HepG2 (cell line): Measurements from ENCODE around the gene GTF2H3. TPM values are rescaled to one million over a fixed set of nuclear protein-coding genes. Genes with fewer than 3 reads are reported as not detected.

Source experiments
- HDAC2 ChIP-seq: sonication (generic); formaldehyde crosslinking; IDR thresholded peaks from 2 replicates; pipeline ENCODE4 v1.4.0; 2020; ENCODE audit warnings: missing genetic modification reagents
- KAT8 ChIP-seq: IDR thresholded peaks from 2 replicates; pipeline ENCODE4 v1.6.1; 2016; ENCODE audit warnings: missing genetic modification reagents, missing compliant biosample characterization
- KLF9 ChIP-seq: IDR thresholded peaks from 2 replicates; pipeline ENCODE4 v1.6.1; 2016; ENCODE audit warnings: low read depth
- NRL ChIP-seq: sonication (generic); formaldehyde crosslinking; IDR thresholded peaks from 2 replicates; pipeline ENCODE4 v1.5.0; 2020; ENCODE audit warnings: missing genetic modification reagents, mild to moderate bottlenecking, moderate library complexity, borderline replicate concordance
- SAP130 ChIP-seq: IDR thresholded peaks from 2 replicates; pipeline ENCODE4 v1.6.1; 2016; ENCODE audit warnings: low read depth
- SRSF1 ChIP-seq: fragments of 200-400 bp; formaldehyde crosslinking; optimal IDR thresholded peaks from 2 replicates; pipeline ENCODE3; 2017; ENCODE audit warnings: mild to moderate bottlenecking, low read depth, low read length, moderate library complexity
- ZBTB3 ChIP-seq: sonication (generic); formaldehyde crosslinking; IDR thresholded peaks from 2 replicates; pipeline ENCODE4 v1.4.0; 2020; ENCODE audit warnings: low read depth, mild to moderate bottlenecking, moderate library complexity, missing genetic modification reagents, borderline replicate concordance
- ZFP37 ChIP-seq: sonication (generic); formaldehyde crosslinking; IDR thresholded peaks from 2 replicates; pipeline ENCODE4 v1.4.0; 2020; ENCODE audit warnings: missing genetic modification reagents, borderline replicate concordance
- ZNF468 ChIP-seq: sonication (generic); formaldehyde crosslinking; IDR thresholded peaks from 2 replicates; pipeline ENCODE4 v1.8.0; 2022; ENCODE audit warnings: mild to moderate bottlenecking, moderate library complexity, missing genetic modification reagents
- ZNF678 ChIP-seq: sonication (generic); formaldehyde crosslinking; IDR thresholded peaks from 2 replicates; pipeline ENCODE4 v1.4.0; 2020; ENCODE audit warnings: mild to moderate bottlenecking, missing genetic modification reagents
- ZNF747 ChIP-seq: sonication (generic); formaldehyde crosslinking; IDR thresholded peaks from 2 replicates; pipeline ENCODE4 v1.8.1; 2023; ENCODE audit warnings: missing genetic modification reagents, mild to moderate bottlenecking, borderline replicate concordance
- polyA plus RNA-seq, 8 experiments: library from polyadenylated mRNA; depleted of rRNA in 3 of 8; stranded (reverse) in 7 of 8; unstranded in 1 of 8; fragments of >200 nt; fragmentation: Illumina TruSeq in 4 of 8; extraction: Trizol in 4 of 8; gene quantifications; 2 replicates each; pipeline versions ENCODE4 v1.2.1 to v1.2.3, GENCODE V29; 2011 to 2016; ENCODE audit warnings: low read depth in 4 of 8, missing spikeins in 1 of 8, mixed read lengths in 1 of 8; ENCODE audit not compliant: insufficient read depth in 1 of 8
- total RNA-seq, 5 experiments: library from RNA; depleted of rRNA; stranded (reverse); fragments of >200 nt; fragmentation: Illumina TruSeq; extraction: Trizol; gene quantifications; 2 replicates each; pipeline ENCODE4 v1.2.3, GENCODE V29; 2016; ENCODE audit warnings: low read depth in 1 of 5
- TF ChIP-seq, protein P1 (sequence below): sonication (generic); formaldehyde crosslinking; conservative IDR thresholded peaks from 2 replicates; pipeline ENCODE4 v1.8.0; 2022; ENCODE audit warnings: missing genetic modification reagents
- TF ChIP-seq, protein P2 (sequence below): sonication (generic); formaldehyde crosslinking; IDR thresholded peaks from 2 replicates; pipeline ENCODE4 v1.5.0; 2020; ENCODE audit warnings: missing genetic modification reagents
- TF ChIP-seq, protein P3 (sequence below): sonication (generic); formaldehyde crosslinking; IDR thresholded peaks from 2 replicates; pipeline ENCODE4 v1.8.1; 2023; ENCODE audit warnings: mild to moderate bottlenecking, missing genetic modification reagents, borderline replicate concordance
- TF ChIP-seq, protein P4 (sequence below): IDR thresholded peaks from 2 replicates; pipeline ENCODE4 v1.6.1; 2018; ENCODE audit warnings: missing genetic modification reagents, mild to moderate bottlenecking, missing compliant biosample characterization
- TF ChIP-seq, protein P5 (sequence below): sonication (generic); formaldehyde crosslinking; IDR thresholded peaks from 2 replicates; pipeline ENCODE4 v1.4.0; 2020; ENCODE audit warnings: mild to moderate bottlenecking, missing genetic modification reagents
- TF ChIP-seq, protein P6 (sequence below): sonication (generic); formaldehyde crosslinking; IDR thresholded peaks from 2 replicates; pipeline ENCODE4 v1.5.1; 2020; ENCODE audit warnings: mild to moderate bottlenecking, missing genetic modification reagents, borderline replicate concordance
- TF ChIP-seq, protein P7 (sequence below): sonication (generic); formaldehyde crosslinking; IDR thresholded peaks from 2 replicates; pipeline ENCODE4 v1.9.0; 2021; ENCODE audit warnings: missing genetic modification reagents, borderline replicate concordance

Gene GTF2H3
- total and polyA plus RNA-seq, 2 of the 13 experiments (the other 11 are each of a cell fraction or from before 2014, with no cell fraction given), result 35.8 to 58.8 TPM

DNA sequence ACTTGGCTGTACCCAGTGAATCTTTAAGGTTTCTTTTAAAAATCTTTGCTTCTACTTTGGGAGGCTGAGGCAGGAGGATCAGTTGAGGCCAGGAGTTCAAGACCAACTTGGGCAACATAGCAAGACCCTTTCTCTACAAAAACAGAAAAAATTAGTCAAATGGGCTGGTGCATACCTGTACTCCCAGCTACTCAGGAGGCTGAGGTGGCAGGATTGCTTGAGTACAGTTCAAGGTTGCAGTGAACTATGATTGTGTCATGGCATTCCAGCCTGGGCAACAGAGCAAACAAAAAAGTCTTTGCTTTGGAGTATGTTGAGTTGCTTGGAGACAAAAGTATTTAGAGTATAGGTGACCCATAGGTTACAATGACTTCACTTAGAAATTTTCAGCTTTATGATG, 37.9 kb upstream of the GTF2H3 start (continued):
- TF ChIP-seq, protein P1, sequence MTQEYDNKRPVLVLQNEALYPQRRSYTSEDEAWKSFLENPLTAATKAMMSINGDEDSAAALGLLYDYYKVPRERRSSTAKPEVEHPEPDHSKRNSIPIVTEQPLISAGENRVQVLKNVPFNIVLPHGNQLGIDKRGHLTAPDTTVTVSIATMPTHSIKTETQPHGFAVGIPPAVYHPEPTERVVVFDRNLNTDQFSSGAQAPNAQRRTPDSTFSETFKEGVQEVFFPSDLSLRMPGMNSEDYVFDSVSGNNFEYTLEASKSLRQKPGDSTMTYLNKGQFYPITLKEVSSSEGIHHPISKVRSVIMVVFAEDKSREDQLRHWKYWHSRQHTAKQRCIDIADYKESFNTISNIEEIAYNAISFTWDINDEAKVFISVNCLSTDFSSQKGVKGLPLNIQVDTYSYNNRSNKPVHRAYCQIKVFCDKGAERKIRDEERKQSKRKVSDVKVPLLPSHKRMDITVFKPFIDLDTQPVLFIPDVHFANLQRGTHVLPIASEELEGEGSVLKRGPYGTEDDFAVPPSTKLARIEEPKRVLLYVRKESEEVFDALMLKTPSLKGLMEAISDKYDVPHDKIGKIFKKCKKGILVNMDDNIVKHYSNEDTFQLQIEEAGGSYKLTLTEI (CRISPR knock-in tag), result no peak
- peak; percentile 58 for TF ChIP-seq KAT8 (CRISPR knock-in tag)
- no peak for TF ChIP-seq ZNF678 (CRISPR knock-in tag)
- TF ChIP-seq KLF9 (CRISPR knock-in tag), result no peak
- TF ChIP-seq, protein P2, sequence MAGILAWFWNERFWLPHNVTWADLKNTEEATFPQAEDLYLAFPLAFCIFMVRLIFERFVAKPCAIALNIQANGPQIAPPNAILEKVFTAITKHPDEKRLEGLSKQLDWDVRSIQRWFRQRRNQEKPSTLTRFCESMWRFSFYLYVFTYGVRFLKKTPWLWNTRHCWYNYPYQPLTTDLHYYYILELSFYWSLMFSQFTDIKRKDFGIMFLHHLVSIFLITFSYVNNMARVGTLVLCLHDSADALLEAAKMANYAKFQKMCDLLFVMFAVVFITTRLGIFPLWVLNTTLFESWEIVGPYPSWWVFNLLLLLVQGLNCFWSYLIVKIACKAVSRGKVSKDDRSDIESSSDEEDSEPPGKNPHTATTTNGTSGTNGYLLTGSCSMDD, result no peak
- TF ChIP-seq SAP130 (CRISPR knock-in tag), result peak; percentile 81
- no peak for TF ChIP-seq ZNF468 (CRISPR knock-in tag)
- TF ChIP-seq, protein P3, sequence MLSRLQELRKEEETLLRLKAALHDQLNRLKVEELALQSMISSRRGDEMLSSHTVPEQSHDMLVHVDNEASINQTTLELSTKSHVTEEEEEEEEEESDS (CRISPR knock-in tag), result no peak
- no peak for TF ChIP-seq NRL (CRISPR knock-in tag)
- TF ChIP-seq, protein P4, sequence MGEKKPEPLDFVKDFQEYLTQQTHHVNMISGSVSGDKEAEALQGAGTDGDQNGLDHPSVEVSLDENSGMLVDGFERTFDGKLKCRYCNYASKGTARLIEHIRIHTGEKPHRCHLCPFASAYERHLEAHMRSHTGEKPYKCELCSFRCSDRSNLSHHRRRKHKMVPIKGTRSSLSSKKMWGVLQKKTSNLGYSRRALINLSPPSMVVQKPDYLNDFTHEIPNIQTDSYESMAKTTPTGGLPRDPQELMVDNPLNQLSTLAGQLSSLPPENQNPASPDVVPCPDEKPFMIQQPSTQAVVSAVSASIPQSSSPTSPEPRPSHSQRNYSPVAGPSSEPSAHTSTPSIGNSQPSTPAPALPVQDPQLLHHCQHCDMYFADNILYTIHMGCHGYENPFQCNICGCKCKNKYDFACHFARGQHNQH, result peak; percentile 68; the same call in 1 of the 2 replicates
- TF ChIP-seq SRSF1, result no peak
- TF ChIP-seq HDAC2 (CRISPR knock-in tag), result peak; percentile 71
- TF ChIP-seq ZBTB3 (CRISPR knock-in tag), result no peak
- no peak for TF ChIP-seq ZNF747 (CRISPR knock-in tag)
- TF ChIP-seq, protein P5, sequence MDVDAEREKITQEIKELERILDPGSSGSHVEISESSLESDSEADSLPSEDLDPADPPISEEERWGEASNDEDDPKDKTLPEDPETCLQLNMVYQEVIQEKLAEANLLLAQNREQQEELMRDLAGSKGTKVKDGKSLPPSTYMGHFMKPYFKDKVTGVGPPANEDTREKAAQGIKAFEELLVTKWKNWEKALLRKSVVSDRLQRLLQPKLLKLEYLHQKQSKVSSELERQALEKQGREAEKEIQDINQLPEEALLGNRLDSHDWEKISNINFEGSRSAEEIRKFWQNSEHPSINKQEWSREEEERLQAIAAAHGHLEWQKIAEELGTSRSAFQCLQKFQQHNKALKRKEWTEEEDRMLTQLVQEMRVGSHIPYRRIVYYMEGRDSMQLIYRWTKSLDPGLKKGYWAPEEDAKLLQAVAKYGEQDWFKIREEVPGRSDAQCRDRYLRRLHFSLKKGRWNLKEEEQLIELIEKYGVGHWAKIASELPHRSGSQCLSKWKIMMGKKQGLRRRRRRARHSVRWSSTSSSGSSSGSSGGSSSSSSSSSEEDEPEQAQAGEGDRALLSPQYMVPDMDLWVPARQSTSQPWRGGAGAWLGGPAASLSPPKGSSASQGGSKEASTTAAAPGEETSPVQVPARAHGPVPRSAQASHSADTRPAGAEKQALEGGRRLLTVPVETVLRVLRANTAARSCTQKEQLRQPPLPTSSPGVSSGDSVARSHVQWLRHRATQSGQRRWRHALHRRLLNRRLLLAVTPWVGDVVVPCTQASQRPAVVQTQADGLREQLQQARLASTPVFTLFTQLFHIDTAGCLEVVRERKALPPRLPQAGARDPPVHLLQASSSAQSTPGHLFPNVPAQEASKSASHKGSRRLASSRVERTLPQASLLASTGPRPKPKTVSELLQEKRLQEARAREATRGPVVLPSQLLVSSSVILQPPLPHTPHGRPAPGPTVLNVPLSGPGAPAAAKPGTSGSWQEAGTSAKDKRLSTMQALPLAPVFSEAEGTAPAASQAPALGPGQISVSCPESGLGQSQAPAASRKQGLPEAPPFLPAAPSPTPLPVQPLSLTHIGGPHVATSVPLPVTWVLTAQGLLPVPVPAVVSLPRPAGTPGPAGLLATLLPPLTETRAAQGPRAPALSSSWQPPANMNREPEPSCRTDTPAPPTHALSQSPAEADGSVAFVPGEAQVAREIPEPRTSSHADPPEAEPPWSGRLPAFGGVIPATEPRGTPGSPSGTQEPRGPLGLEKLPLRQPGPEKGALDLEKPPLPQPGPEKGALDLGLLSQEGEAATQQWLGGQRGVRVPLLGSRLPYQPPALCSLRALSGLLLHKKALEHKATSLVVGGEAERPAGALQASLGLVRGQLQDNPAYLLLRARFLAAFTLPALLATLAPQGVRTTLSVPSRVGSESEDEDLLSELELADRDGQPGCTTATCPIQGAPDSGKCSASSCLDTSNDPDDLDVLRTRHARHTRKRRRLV (CRISPR knock-in tag), result no peak
- TF ChIP-seq, protein P6, sequence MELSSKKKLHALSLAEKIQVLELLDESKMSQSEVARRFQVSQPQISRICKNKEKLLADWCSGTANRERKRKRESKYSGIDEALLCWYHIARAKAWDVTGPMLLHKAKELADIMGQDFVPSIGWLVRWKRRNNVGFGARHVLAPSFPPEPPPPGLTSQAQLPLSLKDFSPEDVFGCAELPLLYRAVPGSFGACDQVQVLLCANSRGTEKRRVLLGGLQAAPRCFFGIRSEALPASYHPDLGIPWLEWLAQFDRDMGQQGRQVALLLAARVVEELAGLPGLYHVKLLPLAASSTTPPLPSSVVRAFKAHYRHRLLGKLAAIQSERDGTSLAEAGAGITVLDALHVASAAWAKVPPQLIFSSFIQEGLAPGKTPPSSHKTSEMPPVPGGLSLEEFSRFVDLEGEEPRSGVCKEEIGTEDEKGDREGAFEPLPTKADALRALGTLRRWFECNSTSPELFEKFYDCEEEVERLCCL (CRISPR knock-in tag), result no peak
- no peak for TF ChIP-seq ZFP37 (CRISPR knock-in tag)
- TF ChIP-seq, protein P7, sequence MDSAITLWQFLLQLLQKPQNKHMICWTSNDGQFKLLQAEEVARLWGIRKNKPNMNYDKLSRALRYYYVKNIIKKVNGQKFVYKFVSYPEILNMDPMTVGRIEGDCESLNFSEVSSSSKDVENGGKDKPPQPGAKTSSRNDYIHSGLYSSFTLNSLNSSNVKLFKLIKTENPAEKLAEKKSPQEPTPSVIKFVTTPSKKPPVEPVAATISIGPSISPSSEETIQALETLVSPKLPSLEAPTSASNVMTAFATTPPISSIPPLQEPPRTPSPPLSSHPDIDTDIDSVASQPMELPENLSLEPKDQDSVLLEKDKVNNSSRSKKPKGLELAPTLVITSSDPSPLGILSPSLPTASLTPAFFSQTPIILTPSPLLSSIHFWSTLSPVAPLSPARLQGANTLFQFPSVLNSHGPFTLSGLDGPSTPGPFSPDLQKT (CRISPR knock-in tag), result no peak
